ENCODE results near the gene FBXW8.

The FBXW8 gene

GRCh38 chr12:116887244-116887643 lies 23.5 kb upstream of the FBXW8 start:
- DNase-seq, result no peak

GRCh38 chr12:116887897-116888296 lies 22.9 kb upstream of the FBXW8 start:
- DNase-seq, result no peak

- DNase-seq, result no peak
These were observed 20.4 kb upstream of the FBXW8 start for GRCh38 chr12:116890330-116890729.

- DNase-seq, result no peak
These were observed 19.7 kb upstream of the FBXW8 start for GRCh38 chr12:116891019-116891418.

- no peak for DNase-seq
These were observed 18.2 kb upstream of the FBXW8 start for GRCh38 chr12:116892349-116893140.

- no peak for DNase-seq
These were observed 15.8 kb upstream of the FBXW8 start for GRCh38 chr12:116894913-116895312.

- DNase-seq, result no peak
These were observed 14.3 kb upstream of the FBXW8 start for GRCh38 chr12:116896411-116896924.

GRCh38 chr12:116897476-116897875 lies 13.3 kb upstream of the FBXW8 start:
- DNase-seq, result no peak

- DNase-seq, result no peak
These were observed 12.1 kb upstream of the FBXW8 start for GRCh38 chr12:116898669-116899068.

GRCh38 chr12:116901612-116902011 lies 9.1 kb upstream of the FBXW8 start:
- no peak for DNase-seq

GRCh38 chr12:116903818-116904217 lies 6.9 kb upstream of the FBXW8 start:
- DNase-seq, result no peak

GRCh38 chr12:116906285-116906684 lies 4.5 kb upstream of the FBXW8 start:
- no peak for DNase-seq

GRCh38 chr12:116910280-116910644 lies 488 bp upstream of the FBXW8 start:
- DNase-seq, result no peak

GRCh38 chr12:116915326-116915725 lies 4.6 kb downstream of the FBXW8 start:
- no peak for DNase-seq

- peak; percentile 54 for DNase-seq
These were observed 5.4 kb downstream of the FBXW8 start for GRCh38 chr12:116916122-116916521.

- peak; percentile 88 for DNase-seq
These were observed 6.0 kb downstream of the FBXW8 start for GRCh38 chr12:116916714-116917114.

GRCh38 chr12:116918464-116918863 lies 7.7 kb downstream of the FBXW8 start:
- no peak for DNase-seq

GRCh38 chr12:116919247-116919661 lies 8.5 kb downstream of the FBXW8 start:
- DNase-seq, result no peak

- DNase-seq, result no peak
These were observed 9.1 kb downstream of the FBXW8 start for GRCh38 chr12:116919706-116920485.

- no peak for DNase-seq
These were observed 10.2 kb downstream of the FBXW8 start for GRCh38 chr12:116920939-116921338.

GRCh38 chr12:116922194-116922897 lies 11.6 kb downstream of the FBXW8 start:
- no peak for DNase-seq

GRCh38 chr12:116924558-116925453 lies 14.1 kb downstream of the FBXW8 start:
- peak; percentile 84 for DNase-seq

Data from HCEC 1CT (cell line).